Endothelial cell of umbilical vein (primary cell): Measurements from ENCODE around the gene MESP2.

ENCODE experiments used
- EZH2 ChIP-seq: IDR thresholded peaks from 2 replicates; pipeline ENCODE4 v1.6.1; 2012; ENCODE audit warnings: borderline replicate concordance, low read depth, mild to moderate bottlenecking, moderate library complexity, low read length, inconsistent platforms; ENCODE audit not compliant: severe bottlenecking
- JUN ChIP-seq: IDR thresholded peaks from 2 replicates; pipeline ENCODE4 v1.6.1; 2011; ENCODE audit warnings: borderline replicate concordance, low read depth; ENCODE audit not compliant: insufficient read length, insufficient read depth
- POLR2A ChIP-seq: IDR thresholded peaks from 2 replicates; pipeline ENCODE4 v1.6.1; 2012; ENCODE audit warnings: low read depth, mild to moderate bottlenecking, control low read depth, low read length
- POLR2AphosphoS5 ChIP-seq: IDR thresholded peaks from 2 replicates; pipeline ENCODE4 v1.6.1; 2012; ENCODE audit warnings: low read depth, mild to moderate bottlenecking, control low read depth, low read length, moderate library complexity; ENCODE audit not compliant: insufficient read depth
- TF ChIP-seq, protein P1 (sequence below), 2 donors: IDR thresholded peaks; 1 replicate in 1 of 2; 2 replicates in 1 of 2; pipeline ENCODE4 v1.5.1; 2011; ENCODE audit warnings: low read length in 2 of 2, mild to moderate bottlenecking in 2 of 2, moderate library complexity in 2 of 2, control low read depth in 1 of 2, inconsistent platforms in 1 of 2, low read depth in 1 of 2; ENCODE audit not compliant: insufficient read depth in 1 of 2; ENCODE audit errors: extremely low read depth in 1 of 2
- TF ChIP-seq, protein P2 (sequence below): IDR thresholded peaks from 2 replicates; pipeline ENCODE4 v1.6.1; 2011; ENCODE audit not compliant: insufficient read depth, insufficient read length

DNA sequence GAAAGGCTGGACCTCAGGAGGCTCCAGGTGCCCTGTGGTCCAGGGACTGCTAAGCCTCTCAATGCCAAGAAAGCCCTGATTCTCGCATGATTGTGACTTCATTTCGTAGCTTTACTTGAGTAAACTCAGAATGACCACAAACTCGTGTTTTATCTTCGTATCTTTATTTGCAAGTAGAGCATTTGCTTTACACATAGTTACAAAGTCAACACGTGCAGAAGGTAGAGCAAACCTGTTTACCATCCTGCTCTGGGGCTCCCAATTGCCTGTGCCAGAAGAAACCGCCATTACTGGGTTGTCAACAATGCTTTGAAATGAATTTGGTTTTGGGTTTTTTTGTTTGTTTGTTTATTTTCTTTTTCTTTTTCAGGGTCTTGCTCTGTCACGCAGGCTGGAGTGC, 19.2 kb upstream of the MESP2 start:
- TF ChIP-seq, protein P1, sequence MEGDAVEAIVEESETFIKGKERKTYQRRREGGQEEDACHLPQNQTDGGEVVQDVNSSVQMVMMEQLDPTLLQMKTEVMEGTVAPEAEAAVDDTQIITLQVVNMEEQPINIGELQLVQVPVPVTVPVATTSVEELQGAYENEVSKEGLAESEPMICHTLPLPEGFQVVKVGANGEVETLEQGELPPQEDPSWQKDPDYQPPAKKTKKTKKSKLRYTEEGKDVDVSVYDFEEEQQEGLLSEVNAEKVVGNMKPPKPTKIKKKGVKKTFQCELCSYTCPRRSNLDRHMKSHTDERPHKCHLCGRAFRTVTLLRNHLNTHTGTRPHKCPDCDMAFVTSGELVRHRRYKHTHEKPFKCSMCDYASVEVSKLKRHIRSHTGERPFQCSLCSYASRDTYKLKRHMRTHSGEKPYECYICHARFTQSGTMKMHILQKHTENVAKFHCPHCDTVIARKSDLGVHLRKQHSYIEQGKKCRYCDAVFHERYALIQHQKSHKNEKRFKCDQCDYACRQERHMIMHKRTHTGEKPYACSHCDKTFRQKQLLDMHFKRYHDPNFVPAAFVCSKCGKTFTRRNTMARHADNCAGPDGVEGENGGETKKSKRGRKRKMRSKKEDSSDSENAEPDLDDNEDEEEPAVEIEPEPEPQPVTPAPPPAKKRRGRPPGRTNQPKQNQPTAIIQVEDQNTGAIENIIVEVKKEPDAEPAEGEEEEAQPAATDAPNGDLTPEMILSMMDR (IDR thresholded peaks at IDR 0.05; ENCODE audit: extremely low read depth in 1 of 2, insufficient read depth in 1 of 2, low read depth in 1 of 2, low read length in 2 of 2) = no peak
- TF ChIP-seq POLR2AphosphoS5 (no peak), POLR2A (no peak), EZH2 (no peak), JUN (no peak)
- TF ChIP-seq, protein P2, sequence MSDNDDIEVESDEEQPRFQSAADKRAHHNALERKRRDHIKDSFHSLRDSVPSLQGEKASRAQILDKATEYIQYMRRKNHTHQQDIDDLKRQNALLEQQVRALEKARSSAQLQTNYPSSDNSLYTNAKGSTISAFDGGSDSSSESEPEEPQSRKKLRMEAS = no peak
